Activated CD4-positive, CD25-positive, alpha-beta regulatory T cell treated with anti-CD3 and anti-CD28 coated beads, Interleukin-2, amount 50 U/mL, for 24 hours (primary cell): ENCODE measurements around the gene SMCO4.
"Not testable (repeated sequence)": the region's sequence is repeated elsewhere in the genome, so short reads cannot be mapped to it uniquely, and the experiment has no call there.

Experiments
- ATAC-seq, 2 donors: fragments of 150-1000 bp; cut with Tn5 transposase; one replicate each; pipeline ENCODE4 v1.10.0; 2021; ENCODE audit warnings: mild to moderate bottlenecking in 1 of 2, moderate library complexity in 1 of 2

SMCO4 gene

GRCh38 chr11:93559681-93560080 is 16.5 kb upstream of the SMCO4 start:
- no peak for ATAC-seq

DNA sequence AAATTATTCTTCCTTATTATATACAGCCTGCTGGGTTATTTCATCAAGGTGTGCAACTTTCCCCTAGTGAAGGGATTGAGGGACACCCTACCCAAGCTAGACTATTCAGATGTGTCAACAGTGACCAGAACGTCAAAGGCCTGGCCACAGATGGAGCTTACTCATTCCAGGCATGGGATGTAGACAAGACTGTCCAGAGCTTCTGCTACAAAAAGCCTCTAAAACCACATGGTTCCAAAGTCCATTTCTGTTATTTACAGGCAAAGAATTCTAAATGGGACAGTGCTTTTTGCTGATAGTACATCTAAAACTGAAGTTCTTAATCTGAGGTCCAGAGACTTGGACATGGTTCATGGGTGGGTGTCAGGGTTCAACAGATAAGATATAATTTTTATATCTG is 9.7 kb upstream of the SMCO4 start:
- no peak for ATAC-seq

DNA sequence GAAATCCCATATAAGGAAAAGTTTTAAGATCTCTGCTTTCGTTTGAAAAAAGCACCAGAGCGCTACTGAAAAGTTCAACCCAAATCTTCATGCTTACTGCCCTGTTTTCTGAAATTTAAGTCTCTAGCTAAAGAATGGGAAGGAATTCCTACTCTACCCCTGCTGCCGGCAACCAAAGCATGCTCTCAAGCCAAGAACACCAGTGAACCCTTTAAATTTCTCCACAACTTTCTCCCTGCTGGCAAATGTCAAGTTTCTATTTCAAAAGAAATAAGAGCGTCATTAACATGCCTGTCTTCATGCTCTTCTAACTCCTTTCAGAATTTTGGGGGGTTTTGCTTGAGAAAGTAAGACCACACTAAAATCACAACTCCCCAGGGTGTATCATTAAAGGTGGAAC is 6.8 kb upstream of the SMCO4 start:
- ATAC-seq = no peak

GRCh38 chr11:93548679-93549319 is 5.6 kb upstream of the SMCO4 start:
- no peak for ATAC-seq

DNA sequence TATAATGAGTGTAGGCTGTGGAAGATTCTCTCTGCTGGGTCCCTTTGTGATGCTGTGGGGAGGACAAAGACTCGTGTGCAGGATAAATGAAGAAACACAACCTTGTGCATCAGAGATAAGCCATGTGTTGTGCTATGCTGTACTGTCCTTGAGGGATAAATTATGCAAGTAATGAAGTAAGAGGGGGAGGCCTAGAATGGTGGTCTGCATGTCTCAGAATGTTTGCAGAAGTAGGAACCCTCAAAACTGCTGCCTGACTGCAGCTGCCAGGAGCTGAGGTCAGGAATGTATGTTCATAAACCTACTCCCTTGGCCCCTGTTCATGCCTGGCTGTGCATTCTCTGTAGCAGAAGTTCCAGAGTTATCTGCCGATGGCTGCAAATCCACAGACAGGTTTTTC is 4.6 kb upstream of the SMCO4 start:
- no peak for ATAC-seq

- ATAC-seq = no peak
Measured at GRCh38 chr11:93547028-93547427, 3.8 kb upstream of the SMCO4 start.

DNA sequence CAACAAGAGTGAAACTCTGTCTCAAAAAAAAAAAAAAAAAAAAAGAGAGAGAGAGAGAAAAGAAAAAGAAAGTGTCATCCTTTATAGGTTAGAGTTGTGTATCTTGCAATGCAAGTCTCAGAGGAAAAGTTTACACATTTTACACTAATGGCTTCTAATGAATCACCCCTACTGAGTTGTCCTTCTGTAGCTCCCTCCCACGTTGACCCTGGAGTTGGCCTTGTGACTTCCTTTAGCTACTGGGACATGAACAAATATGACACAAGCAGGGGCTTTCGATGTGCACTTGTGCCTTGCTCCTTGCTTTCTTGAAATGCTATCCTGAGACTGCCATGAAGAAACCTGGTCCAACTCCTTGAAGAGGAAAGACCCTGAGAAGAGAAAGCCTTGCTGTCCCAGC is 2.4 kb upstream of the SMCO4 start:
- no peak for ATAC-seq

GRCh38 chr11:93542811-93543229 is 371 bp downstream of the SMCO4 start:
- ATAC-seq = peak; percentile 19 to 29

GRCh38 chr11:93541884-93542810 is 1.0 kb downstream of the SMCO4 start:
- ATAC-seq = peak; percentile 44 to 49

DNA sequence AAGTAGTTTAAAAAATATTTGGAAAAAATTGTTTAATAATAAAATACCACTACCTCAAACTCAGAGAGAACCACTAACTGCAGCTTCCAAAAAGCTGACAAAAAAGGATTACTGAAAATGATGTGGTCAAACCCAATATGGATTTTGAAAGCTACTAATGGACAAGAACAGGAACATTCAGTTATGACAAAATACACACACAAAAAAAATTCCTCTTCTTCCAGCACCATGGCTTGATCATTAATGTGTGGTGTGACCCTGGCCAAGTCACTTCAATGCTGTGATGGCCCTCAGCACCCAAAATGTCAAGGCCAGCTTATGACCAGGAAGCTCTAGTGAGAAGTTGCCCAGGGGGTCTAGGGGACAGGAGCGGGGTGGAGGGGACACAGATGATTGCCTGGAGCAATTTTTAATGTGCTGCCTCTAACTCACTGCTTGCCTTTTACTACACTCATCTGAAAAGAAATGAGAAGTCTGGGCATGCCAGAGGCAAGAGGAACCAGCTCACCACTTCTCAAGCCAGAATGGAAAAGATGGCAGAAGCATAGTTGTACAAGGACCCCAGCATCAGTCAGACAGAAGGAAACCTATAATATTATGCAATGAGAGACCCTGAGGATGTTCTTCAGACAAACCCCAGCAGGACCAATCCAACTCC is 2.2 kb downstream of the SMCO4 start:
- no peak for ATAC-seq

GRCh38 chr11:93540337-93540736 is 2.9 kb downstream of the SMCO4 start:
- no peak for ATAC-seq

- no peak for ATAC-seq
Measured at GRCh38 chr11:93537767-93538261, 5.4 kb downstream of the SMCO4 start.

DNA sequence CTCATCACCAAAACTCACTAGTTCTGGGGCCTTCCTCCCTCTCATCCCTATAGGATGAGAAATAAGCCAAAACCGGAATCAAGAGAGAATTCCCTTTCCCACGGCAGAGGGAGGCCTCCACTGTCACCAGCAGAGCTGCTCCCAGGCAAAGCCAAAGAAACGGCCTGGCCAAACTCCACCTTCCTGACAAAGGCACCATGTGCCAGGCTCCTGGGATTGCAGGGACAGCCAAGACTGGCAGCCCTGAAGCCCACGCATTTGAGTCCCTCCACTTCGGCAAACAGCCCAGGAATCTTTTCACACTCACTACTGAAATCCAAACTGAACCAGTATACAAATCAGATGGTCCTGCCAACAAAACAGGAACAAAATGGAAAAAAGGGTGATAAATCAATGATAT is 6.1 kb downstream of the SMCO4 start:
- ATAC-seq = no peak

DNA sequence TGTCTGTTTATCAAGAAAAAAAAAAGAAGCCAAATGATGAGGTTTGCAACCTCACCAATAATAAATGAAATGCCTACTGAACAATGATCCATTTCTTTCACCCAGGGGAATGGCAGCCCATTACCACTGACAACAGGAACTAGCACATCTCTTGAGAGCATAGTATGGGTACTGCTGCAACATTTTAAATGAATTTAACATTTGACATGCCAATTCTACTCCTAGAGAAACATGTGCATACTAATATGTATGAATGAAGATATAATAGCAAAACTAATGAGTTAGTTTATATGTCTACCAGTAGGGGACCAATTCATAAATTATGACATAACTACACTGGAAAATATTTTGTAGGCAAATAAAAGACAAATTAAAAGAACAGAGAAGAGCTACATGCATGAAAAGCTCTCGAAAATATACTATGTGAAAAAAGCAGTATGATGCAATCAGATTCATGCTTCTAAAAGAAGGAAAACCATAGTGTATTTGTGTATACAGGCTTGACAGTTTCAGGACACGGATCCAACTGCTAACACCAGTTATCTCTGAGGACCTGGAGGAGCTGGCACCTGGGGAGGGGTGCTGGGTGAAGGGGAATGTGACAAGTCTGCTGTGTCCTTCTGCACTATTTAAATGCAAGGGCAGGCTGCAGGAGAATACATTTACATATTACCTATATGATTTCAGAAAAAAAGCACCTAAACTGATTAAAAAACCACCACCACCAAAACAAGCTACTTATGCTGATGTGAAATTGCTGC is 6.9 kb downstream of the SMCO4 start:
- ATAC-seq = no peak

- not testable (repeated sequence) for ATAC-seq
Measured at GRCh38 chr11:93535578-93535977, 7.6 kb downstream of the SMCO4 start.

- no peak for ATAC-seq
Measured at GRCh38 chr11:93532806-93533205, 10.4 kb downstream of the SMCO4 start.

DNA sequence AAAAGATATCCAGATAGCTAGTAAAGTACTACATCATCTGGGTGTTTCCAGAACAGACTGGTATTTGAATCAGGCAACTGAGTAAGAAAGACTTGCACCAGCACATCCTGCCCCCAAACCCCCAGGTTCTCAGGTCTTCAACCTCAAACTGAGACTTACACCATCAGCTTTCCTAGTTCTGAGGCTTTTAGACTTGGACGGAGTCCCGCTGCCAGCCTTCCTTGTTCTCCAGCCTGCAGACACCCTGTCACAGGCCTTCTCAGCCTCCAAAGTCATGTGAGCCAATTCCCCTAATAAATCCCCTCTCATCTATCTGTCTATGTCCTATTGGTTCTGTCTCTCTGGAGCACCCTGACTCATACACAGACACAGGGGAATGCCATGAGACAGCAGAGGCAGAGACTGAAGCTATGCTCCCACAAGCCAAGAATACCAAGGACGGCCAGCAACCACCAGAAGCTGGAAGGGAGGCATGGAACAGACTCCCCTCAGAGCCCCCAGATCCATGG is 10.9 kb downstream of the SMCO4 start:
- ATAC-seq = peak in 1 of 2 donors; percentile 36

DNA sequence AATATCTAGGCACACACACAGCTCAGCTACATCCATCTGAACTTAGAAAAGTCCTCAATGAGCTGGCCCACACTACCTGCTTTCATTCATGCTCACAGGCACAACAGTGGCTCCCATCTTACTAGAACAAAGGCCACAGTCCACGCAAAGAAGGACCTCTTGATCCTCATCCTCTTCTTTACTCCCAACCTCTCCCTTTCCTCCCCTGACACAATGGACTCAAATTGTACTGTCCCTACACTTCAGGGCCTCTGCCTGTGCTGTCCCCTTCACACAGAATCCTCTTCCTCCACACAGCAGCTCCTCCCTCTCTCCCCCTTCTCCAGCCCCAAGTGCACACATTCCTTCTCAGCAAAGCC is 12.7 kb downstream of the SMCO4 start:
- no peak for ATAC-seq

DNA sequence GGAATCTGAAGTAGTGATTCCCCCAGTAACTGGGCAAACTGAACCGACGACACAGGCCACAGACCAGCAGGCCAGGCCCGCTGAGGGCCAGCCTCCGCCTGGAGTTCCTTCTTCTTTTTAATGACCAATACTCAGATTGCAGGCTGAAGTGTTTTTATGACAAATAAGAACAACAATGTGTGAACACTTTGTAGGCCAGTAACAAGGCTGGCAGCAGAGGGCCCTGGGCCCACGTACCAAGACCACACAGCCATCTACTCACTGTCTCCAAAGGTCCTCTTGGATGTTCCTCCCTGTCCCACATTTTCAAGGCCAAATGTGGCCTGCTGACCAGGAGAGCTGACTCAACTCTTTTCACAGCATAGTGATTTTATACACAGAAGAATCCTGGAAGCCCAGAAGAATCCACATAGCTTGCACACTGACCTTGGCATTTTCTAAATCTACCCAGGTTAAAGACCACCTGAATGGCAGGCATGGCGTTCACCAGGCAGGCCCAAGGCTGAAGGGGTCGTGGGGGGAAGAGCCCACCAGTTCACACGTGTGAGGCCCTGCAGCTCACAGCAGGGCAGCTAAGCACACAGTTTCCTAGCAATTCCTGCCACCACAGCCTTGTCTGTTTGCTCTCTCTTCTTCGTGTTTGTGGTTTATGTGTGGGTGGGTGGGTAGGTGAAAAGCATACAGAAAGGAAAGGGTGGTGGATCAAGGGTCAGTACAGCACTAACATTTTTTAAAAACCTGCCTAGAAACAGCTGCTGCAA is 13.3 kb downstream of the SMCO4 start:
- ATAC-seq = no peak

DNA sequence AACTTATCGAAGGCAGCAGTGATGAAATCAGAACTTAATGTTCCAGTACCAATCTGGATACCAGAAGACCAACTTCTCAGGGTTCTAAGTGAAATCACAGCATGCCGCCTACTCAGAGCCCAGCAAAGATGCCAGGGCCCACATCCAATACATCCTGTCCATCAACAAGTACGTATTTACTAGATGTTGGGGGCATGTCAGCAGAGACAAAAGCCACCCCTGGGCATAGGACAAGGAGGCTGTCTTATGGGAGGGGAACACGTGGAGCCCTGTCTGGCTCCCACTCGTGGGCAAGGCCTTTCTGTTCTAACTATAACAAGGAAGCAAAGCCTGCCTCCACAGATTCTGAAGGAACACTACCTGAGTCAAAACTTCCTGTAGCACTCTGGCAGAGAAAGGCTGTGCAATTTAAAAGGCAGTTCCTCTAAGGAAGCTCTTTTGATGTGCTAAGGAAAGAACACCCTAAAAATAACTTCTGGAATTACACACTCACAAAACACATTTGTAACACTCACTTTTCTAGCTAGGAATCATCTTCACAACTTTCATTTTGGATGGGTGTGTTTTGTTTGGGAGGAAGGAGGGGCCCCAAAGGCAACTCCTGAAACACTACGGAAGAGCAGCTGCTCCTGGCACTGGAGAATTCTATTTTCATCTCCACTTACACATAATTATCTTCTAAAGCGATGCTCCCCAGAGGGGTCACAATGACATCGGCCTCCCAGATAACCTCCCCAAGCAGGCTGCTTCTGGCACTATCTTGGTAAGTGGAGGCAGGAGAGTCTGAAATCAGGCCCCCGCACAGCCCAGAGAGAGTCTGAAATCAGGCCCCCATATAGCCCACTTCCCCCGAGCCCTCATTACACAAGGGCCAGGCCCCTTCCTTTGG is 14.2 kb downstream of the SMCO4 start:
- no peak for ATAC-seq

GRCh38 chr11:93528252-93528651 is 14.9 kb downstream of the SMCO4 start:
- ATAC-seq = no peak
